NCI-H1930 (cell line): ENCODE data around the gene AMZ1.
A peak's percentile ranks its signal among the peaks of the same experiment; 100 is the strongest.

Experiments
- DNase-seq, 2 experiments: peaks; one replicate each; lab custom pipeline; 2025; lab: John Stamatoyannopoulos, UW

AMZ1 gene

GRCh38 chr7:2651336-2651735 lies 36.7 kb upstream of the AMZ1 start:
- peak in 1 of 2 experiments; percentile 21 for DNase-seq

- DNase-seq = no peak
Measured at GRCh38 chr7:2651847-2652735, 35.9 kb upstream of the AMZ1 start.

GRCh38 chr7:2652736-2653060 lies 35.3 kb upstream of the AMZ1 start:
- no peak for DNase-seq

GRCh38 chr7:2654059-2654458 lies 33.9 kb upstream of the AMZ1 start:
- no peak for DNase-seq

GRCh38 chr7:2655870-2656614 lies 32.0 kb upstream of the AMZ1 start:
- no peak for DNase-seq

GRCh38 chr7:2657208-2657607 lies 30.8 kb upstream of the AMZ1 start:
- no peak for DNase-seq

GRCh38 chr7:2657920-2658671 lies 29.9 kb upstream of the AMZ1 start:
- DNase-seq = no peak

- DNase-seq = no peak
Measured at GRCh38 chr7:2658941-2659340, 29.1 kb upstream of the AMZ1 start.

GRCh38 chr7:2659556-2660358 lies 28.2 kb upstream of the AMZ1 start:
- DNase-seq = no peak

GRCh38 chr7:2660359-2661095 lies 27.5 kb upstream of the AMZ1 start:
- DNase-seq = no peak

GRCh38 chr7:2661096-2661449 lies 26.9 kb upstream of the AMZ1 start:
- DNase-seq = no peak

GRCh38 chr7:2661602-2662272 lies 26.3 kb upstream of the AMZ1 start:
- DNase-seq = no peak

- no peak for DNase-seq
Measured at GRCh38 chr7:2662273-2663120, 25.5 kb upstream of the AMZ1 start.

- no peak for DNase-seq
Measured at GRCh38 chr7:2663121-2663886, 24.7 kb upstream of the AMZ1 start.

GRCh38 chr7:2663960-2664359 lies 24.0 kb upstream of the AMZ1 start:
- DNase-seq = no peak

- peak in 1 of 2 experiments; percentile 30 for DNase-seq
Measured at GRCh38 chr7:2665359-2665791, 22.6 kb upstream of the AMZ1 start.

- DNase-seq = no peak
Measured at GRCh38 chr7:2666155-2666554, 21.8 kb upstream of the AMZ1 start.

- DNase-seq = no peak
Measured at GRCh38 chr7:2666588-2667250, 21.3 kb upstream of the AMZ1 start.
